Astrocyte of the spinal cord (primary cell): ENCODE measurements around the gene GRIFIN.

Experiments
- DNase-seq: peaks from one replicate; pipeline ENCODE4 v3.0.0; 2011; ENCODE audit warnings: low read depth, low spot score
- H3K4me3 ChIP-seq: 2 replicates; pipeline ENCODE4 v1.5.1; 2011; ENCODE audit warnings: low read depth, mild to moderate bottlenecking, low read length, moderate library complexity
- CTCF ChIP-seq: IDR thresholded peaks from 2 replicates; pipeline ENCODE4 v1.5.1; 2012; ENCODE audit warnings: low read depth, mild to moderate bottlenecking, low read length, inconsistent platforms
- in situ Hi-C: cut with HindIII; loops from 2 replicates; pipeline ENCODE4 v1.10.0; 2017; ENCODE audit warnings: low sequenced_read_pairs

Gene GRIFIN

DNA sequence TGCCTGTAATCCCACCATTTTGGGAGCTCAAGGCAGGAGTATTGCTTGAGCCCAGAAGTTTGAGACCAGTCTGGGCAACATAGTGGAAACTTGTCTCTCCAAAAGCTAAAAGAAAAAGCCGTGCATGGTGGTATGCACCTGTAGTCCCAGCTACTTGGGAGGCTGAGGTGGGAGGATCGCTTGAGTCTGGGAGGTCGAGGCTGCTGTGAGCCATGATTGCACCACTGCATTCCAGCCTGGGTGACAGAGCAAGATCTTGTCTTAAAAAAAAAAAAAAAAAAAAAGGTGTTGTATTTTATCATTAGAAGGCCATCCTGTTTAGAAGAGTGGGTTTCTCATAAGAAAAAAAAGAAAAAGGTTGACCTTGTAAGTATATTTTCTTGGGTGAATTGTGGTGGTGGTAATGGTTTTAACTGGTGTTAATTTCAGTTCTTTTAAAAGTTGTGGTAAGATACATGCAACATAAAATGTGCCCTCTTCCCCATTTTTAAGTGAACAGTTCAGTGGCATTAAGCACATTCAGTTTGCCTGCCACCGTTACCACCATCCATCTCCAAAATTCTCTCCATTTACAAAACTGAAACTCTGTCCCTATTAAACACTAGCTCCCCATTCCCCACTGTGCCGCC lies 34.7 kb downstream of the GRIFIN start:
- in situ Hi-C loops, result no loop called here
- TF ChIP-seq CTCF, result no peak
- DNase-seq, result no peak
- no peak overlapping the region for H3K4me3 ChIP-seq

- DNase-seq, result no peak
- TF ChIP-seq CTCF, result no peak
- in situ Hi-C loops, result no loop called here
- no peak overlapping the region for H3K4me3 ChIP-seq
Observed at GRCh38 chr7:2440608-2441245, 35.5 kb downstream of the GRIFIN start.

DNA sequence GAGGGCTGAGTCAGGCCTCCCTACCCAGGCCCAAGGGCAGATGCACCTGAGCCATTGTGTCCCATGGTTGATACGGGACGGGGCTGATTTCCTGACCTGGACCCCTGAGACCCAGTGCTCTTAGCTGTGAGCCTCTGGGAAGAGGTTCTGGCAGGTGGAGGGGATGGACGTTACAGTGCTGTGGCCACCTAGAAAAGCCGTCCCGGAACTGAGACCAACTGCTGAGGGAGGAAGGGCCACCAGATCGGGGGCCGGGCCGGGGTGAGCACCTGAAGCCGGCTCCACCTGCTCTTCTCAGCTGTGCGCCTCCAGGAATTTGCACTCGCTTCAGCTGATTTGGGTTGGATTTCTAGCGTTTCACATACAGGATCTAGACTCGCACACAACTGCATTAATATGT lies 37.4 kb downstream of the GRIFIN start:
- TF ChIP-seq CTCF, result no peak
- in situ Hi-C loops, result no loop called here
- DNase-seq, result no peak
- no peak overlapping the region for H3K4me3 ChIP-seq

- in situ Hi-C loops, result no loop called here
- TF ChIP-seq CTCF, result no peak
- H3K4me3 ChIP-seq, result no peak overlapping the region
- no peak for DNase-seq
Observed at GRCh38 chr7:2438186-2438585, 38.0 kb downstream of the GRIFIN start.

DNA sequence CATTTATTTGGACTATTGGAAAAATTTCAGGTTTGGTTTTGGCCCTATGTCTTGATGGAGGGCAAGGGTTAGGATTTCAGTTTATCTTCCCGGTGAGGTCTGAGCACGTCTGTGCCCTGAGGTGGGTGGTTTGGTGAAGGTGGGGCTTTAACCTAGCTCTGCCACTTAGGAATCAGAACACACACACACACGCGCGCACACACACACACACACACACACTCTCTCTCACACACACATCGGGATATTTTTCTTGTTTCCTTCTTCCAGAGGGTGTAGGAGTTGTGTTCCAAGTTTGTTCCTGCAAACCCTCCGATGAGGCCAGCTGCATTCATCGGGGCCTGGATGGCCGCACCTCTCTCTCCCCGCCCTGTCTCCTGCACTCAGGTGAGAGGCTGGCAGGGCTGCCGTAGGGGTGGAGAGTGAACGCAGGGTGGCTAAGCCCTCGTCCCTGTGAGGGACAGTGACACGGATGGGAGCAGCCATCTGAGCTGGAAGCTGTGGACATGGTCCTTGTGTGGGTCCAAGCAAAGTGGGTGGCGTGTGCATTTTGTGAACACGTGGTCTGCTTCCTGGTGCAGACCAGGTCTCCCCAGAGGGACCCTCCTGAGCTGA lies 38.6 kb downstream of the GRIFIN start:
- no peak for TF ChIP-seq CTCF
- in situ Hi-C loops, result no loop called here
- no peak overlapping the region for H3K4me3 ChIP-seq
- no peak for DNase-seq

- no peak for DNase-seq
- TF ChIP-seq CTCF, result no peak
- no peak overlapping the region for H3K4me3 ChIP-seq
- in situ Hi-C loops, result no loop called here
Observed at GRCh38 chr7:2437136-2437535, 39.1 kb downstream of the GRIFIN start.
